Colon (tissue), 2 donors: ENCODE data around the gene DNTTIP2.
"Not testable (repeated sequence)": the region's sequence is repeated elsewhere in the genome, so short reads cannot be mapped to it uniquely, and the experiment has no call there.

Source experiments
- FAIRE-seq: peaks from 2 replicates; lab custom pipeline; 2012; peaks lifted over from hg19 to GRCh38; lab: Jason Lieb, UNC
- donor health status: control.
- donor health status: control.

DNTTIP2 gene

DNA sequence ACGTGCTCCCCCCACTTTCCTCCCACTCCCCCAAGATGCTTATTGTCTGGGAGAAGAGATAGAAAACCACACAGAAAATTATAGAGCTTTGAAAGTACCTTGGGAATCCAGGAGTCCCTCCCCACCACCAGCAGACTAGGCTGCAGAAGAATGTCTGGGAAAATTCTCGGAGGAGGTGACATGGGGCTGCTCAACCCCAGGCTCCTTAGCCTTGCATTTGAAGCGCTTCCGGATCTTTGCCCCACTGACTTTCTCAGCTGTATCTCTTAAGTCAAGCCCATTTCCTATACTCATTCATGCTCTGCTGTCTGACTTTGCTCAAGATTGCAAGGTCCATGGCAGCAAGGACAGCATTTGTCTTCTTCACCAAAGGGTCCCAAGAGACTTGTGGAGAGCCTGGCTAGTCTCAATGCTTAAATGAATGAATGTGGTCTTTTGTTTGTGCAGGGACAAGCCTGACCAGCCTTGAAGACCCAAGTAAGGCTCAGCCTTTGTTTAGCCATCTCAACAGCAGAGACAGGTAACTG is 38.0 kb downstream of the DNTTIP2 start:
- no peak for FAIRE-seq

DNA sequence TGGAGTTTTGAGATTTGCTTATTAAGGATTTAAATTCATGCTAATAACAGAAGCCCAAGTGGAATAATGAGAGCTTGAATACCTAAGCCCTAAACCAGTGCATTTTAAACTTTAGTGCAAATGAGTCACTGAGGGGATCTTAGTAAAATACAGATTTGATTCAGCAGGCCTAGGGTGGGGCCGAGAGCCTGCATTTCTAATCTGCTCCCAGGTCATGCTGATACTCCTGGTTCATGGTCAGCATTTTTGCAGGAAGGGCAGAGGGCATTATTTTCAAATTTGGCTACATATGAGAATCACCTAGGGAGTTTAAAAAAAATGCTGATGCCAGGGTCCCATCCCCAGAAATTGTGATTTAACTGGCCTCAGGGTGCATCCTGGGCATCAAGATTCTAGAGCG is 39.3 kb downstream of the DNTTIP2 start:
- FAIRE-seq = no peak

DNA sequence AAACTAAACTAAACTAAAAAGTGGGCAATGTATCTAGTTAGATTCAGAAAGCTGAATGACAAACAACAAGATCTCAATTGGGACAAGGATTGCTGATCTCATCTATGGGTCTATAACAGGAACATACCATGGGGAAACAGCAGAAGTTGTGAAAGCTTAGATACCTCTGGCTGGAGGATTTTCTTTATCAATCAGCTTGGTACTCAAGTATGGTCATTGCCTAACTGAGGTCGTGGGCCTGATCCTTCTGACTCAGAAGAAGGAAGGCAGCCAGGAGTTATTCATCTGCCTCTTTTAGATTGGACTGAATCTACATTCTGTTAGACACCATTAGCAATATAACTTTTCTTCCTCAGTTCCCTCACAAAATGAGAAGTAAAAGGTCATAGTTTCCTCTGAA is 39.7 kb downstream of the DNTTIP2 start:
- no peak for FAIRE-seq

DNA sequence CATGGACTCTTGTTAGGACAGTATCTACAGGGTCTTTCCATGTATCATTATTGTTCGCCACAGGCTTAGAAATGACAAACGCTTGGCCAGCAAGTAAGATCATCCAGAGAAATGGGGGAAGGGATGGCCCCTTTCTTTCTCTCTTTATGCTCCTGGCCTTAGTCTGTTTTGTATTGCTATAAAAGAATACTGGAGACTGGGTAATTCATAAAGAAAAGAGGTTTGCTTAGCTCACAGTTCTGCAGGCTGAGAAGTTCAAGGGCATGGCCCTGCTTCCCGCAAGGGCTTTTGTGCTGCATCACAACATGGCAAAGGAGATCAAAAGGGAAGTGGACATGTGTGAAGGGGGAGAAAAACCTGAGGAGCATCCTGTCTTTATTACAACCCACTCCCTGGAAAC is 41.0 kb downstream of the DNTTIP2 start:
- no peak for FAIRE-seq

DNA sequence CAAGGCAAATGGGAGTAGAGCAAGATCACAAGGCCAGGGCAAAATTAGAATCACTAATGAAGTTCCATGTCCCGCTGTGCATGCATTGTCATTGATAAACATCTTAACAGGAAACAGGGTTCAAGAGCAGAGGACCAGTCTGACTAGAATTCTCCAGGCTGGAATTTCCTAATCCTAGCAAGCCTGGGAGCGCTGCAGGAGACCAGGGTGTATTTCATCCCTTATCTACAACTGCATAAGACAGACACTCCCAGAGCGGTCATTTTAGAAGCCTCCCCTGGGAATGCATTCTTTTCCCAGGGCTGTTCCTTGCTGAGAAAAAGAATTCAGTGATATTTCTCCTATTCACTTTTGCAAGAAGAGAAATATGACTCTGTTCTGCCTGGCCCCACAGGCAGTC is 45.7 kb downstream of the DNTTIP2 start:
- not testable (repeated sequence) for FAIRE-seq

DNA sequence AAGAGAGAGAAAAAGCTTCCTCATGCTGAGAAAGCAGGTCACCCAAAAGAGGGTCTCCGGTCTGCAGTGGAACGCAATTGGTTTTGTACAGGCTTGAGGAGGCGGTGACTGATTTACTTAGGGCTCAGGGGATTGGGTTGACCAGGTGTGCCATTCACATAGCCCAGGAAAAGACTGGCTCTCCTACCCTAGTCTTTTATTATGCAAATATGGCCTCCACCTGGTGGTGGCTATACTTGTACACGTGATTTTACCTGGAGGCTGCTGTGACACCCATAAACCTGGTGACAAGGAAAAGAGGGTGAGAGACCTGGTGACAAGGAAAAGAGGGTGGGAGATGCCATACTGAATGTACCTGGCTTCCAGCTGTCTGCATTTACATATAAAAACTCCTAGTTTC is 49.9 kb downstream of the DNTTIP2 start:
- FAIRE-seq = no peak

DNA sequence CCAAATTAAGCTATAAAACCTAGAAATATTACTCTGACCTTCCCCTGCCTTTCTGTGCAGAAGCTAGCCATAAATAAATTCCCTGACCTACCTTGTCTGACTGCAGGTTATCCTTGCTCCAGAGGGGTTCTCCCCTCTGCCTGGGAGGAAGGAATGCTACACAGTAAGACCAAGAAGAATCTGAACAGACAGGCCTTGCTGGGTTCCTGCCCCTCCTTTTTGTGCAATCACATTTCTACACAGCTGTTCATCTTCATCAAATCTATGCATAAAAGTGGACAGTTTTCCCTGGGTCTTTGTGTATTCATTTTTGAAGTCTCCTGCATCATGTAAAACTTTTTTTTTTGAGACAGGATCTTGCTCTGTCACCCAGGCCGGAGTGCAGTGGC is 50.6 kb downstream of the DNTTIP2 start:
- FAIRE-seq = no peak

DNA sequence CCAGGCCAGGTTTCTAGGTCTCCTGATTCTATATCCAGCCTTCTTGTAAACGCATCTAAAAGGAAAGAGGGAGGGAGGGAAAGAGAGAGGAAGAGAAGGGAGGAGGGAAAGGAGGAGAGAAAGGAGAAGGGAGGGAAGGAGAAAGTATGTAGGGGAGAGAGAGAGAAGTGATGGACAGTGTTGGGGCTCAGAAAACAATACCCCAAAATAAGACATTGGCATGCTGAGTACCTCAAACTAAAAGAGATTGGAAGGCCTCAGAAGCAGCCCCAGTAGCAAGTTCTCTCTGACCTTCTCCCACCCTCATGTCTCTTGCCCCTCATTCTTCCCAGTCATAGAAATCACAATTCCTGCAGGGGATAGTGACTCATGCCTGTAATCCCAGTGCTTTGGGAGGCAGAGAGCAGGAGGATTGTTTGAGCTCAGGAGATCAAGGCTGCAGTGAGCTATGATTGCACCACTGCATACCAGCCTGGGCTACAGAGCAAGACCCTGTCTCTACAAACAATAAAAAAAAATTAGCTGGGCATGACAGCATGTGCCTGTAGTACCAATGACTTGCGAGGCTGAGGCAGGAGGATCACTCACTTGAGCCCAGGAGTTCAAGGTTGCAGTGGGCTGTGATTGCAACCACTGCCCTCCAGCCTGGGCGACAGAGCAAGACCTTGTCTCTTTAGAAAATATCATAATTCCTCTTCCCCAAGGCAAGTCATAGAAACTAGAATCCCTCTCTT is 51.2 kb downstream of the DNTTIP2 start:
- FAIRE-seq = no peak

DNA sequence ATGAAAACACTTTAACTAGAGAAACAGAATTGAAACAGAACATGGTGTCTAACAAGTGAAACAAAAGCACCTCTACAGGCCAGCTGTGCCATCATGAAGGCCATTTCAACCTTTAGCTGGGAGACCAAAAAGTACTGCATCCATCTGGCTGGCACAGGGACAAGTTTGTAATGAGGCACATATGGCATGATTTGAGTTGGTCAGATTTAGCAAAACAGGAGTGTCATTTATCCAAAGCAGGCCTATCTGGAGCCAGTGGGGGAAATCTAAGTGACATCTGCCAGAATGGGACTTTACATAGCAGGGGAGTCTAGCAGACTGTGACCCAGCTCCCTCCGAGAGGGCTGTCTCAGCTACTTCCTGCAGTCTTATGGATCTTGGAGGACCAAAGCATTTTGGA is 51.9 kb downstream of the DNTTIP2 start:
- FAIRE-seq = no peak

DNA sequence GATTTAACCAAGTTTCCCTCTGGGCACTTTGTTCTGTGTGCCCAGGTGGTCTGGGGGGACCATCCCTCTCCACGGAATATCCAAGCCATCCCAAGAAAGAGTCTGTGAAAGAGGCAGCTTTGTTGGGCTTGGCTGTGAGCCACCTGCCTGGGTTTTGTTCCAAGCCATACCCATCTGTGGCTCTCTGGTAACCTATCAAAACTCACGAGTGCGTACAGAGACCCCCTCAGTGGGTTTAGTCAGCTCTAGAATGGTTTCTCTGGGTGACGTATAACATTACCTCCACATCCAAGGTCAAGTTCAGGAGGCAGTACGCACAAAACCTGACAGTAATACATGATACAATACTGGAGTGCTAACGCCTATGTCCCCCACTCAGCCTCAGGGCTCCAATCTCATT is 54.2 kb downstream of the DNTTIP2 start:
- no peak for FAIRE-seq

DNA sequence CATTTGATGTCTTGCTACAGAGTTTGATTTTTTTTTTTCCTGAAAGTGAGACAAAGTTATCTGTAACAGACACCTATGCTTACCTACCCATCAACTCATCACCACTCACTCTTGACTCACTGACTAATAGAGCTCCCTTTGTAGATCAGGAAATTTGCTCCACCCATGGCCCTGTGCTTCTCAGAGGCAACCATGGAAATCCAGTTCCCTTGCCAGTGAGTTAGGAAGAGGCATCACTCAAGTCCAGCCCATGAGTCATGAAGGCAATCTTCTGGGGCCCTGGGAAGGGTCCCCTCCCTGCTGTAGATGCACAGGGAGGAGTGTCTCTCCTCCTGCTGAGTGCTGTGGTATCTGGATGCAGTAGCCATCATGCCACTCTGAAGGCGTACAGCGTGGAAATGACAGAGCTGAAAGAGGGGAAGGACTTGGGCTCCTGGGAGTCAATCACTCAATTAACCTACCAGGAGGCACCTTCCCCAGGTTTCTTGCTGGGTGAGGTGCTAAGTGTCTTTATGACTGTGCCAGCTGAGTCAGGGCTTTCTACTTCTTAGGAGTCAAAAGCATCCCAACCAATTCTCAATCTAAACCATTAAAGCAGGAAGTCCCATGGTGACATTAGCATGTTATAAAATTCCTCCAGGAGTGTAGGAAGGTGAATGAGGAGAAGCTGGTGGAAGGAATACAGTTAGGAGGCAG is 56.1 kb downstream of the DNTTIP2 start:
- FAIRE-seq = no peak

DNA sequence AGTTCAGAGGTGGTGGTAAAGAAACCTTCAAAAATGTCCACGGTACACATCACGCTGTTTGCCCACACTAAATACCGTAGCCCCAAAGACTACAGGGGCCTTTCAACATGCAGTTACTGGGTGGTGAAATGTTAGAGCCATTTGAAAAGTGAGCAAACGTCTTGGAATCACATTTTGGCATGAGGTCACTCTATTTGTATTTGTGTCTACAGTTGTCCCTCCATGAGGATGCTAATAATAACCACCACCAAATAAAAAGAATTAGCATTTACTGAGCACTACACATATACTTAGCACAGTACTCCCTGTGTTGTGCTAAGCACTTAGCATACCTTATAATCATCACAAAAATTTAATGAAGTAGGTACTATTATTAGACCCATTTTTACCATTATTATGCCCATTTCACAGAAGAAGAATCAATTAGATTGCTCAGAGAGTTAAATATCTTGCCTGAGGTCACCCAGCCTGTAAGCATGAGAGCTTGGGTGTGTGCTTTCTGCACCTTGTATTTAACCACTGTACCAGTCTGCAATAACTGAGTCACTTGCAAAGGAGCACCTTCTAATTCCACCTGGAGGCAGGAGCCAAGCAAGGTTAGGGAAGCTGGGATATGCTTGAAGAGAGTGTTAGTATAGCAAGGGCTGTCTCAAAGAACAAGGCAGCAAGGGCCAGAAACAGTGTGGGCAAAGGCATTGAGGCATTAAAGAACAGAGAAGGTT is 57.4 kb downstream of the DNTTIP2 start:
- FAIRE-seq = no peak

DNA sequence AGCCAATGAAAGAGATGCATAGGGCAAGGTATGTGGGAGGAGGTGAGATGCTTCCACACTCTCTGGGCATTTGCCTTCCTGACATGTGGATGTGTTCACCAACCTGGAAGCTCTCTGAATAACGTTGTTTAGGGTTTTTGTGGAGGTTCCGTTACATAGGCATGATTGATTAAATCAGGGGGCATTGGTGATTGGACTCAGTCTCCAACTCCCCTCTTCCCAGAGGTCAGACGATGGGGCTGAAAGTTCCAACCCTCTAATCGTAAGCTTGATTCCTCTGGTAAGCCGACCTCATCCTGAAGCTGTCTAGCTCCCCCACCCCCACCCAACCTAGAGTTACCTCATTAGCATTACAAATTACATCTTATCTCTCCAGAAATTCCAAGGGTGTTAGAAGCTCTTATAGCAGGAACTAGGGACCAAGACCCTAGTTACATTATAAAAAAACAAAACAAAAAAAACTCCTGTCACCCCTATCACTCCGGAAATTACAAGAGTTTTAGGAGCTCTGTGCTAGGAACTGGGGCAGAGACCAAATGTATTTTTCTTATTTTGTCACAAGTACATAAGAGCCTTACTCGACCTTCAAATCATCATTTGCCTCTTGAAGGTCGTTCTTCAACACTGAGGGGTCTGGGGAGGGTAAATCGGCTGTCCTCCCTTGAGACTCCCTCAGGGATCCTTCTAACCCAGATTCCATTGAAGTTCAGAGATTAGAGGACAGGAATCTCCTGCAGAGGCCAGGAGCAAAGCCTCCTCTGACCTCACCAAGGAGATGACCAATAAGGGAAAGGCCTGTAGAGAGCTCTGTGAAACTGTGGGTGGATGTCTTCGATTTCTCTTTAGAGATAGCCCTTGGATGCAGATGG is 58.2 kb downstream of the DNTTIP2 start:
- FAIRE-seq = no peak

DNA sequence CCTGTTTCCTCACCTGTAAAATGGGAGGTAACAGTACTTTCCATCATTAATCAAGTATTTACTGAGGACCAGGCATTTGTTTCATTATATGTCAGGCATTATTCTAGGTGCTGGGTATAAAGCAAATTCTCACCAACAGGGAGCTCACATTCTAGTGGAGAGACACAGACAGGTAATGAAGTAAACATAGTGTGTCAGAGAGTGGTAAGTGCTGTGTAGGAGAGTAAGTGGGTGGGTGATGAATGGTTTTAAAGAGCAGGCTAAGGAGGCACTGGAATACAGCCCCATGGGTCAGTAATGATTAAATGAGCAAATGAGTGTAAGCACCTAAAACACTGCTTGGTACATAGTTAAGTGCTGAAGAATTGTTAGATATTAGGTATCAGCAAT is 60.4 kb downstream of the DNTTIP2 start:
- FAIRE-seq = no peak

DNA sequence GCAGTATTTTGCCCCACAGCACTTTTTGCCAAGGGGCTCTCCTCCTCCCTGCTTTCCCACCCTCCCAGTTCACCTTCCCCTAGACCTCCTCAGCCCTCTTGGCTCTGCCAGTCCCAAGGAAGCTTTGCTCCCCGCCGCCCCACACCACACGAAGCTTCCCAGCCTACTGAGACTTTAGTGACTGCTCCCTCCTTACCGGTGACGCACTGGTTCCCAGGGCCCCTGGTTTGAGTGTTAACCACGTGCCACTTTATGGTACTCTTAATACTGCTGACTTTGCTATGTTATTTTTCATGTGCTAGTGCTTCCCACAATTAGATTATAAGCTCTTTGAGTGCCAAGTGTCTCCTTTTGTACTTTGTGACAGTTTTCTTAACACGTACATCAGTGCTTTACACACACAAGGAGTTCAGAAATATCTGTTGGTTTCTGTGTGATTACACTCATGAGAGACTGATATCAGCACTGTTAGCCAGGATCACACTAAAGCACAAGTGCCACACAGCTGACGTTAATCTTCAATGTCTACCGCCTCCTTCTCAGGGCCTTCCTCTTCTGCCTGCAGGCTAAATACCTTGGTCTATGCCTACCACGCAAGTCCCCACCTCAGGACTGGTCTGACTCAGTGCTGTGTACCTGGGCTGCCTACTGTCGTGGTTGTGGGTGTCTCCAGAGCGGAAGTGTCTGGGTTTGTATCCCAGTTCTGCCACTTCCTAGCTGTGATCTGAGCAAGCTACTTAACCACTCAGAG is 61.0 kb downstream of the DNTTIP2 start:
- FAIRE-seq = no peak

DNA sequence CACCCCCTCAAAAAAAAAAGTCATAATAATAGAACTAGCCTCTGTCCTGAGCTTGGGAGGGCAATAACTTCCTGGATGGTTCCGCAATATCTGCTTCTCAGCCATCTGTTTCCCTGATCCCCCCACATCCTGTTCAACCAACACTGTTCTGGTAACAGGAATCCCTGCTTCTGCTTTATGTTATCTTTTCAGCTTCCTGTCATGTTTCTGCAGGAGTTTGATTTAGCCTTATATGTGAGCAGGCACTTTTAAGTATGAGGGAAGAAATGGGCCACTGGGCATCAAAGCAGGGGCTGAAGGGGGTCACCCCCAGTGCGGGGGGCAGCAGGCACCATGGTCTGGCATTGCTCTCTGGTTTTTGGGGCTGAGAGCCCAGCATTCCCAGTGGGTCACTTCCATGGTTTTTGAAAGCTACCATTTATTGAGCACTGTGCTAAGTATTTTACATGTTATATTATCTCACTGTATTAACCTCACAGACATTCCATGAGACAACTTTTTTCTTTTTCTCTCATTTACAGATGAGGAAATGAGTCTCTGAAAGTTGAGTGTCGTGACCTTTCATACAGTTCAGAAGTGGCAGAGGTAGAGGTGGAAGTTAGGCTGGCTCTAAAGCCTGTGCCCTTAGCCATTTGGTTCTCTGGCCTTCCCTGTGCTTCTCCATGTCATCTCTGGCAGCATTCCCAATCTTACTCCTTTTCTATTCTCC is 61.9 kb downstream of the DNTTIP2 start:
- FAIRE-seq = no peak
